Fibroblast of the aortic adventitia (primary cell): Measurements from ENCODE around the gene MYO5B. TPM values are rescaled to one million over a fixed set of nuclear protein-coding genes. Genes with fewer than 3 reads are reported as not detected.

ENCODE experiments used
- DNase-seq: peaks from one replicate; pipeline ENCODE4 v3.0.0-alpha.2; 2010; ENCODE audit warnings: low read depth
- H3K4me3 ChIP-seq: 2 replicates; pipeline ENCODE4 v1.5.1; 2011; ENCODE audit warnings: low read depth, mild to moderate bottlenecking, control low read depth, low read length, moderate library complexity
- CTCF ChIP-seq: IDR thresholded peaks from 2 replicates; pipeline ENCODE4 v1.5.1; 2011; ENCODE audit warnings: mild to moderate bottlenecking, low read length, control low read depth, inconsistent platforms; ENCODE audit not compliant: insufficient read depth
- total RNA-seq: library from RNA; depleted of rRNA; stranded (reverse); fragments of >200 nt; gene quantifications from 2 replicates; pipeline ENCODE4 v1.2.3, GENCODE V29; 2012; ENCODE audit warnings: low replicate concordance

The MYO5B gene
- total RNA-seq, 1 donor, result 0.09 TPM

- no peak for DNase-seq
- H3K4me3 ChIP-seq, result no peak overlapping the region
- TF ChIP-seq CTCF, result no peak
Measured at GRCh38 chr18:50167966-50168365, 27.0 kb downstream of the MYO5B start.

GRCh38 chr18:50166901-50167300 lies 28.0 kb downstream of the MYO5B start:
- DNase-seq, result no peak
- no peak for TF ChIP-seq CTCF
- H3K4me3 ChIP-seq, result no peak overlapping the region

DNA sequence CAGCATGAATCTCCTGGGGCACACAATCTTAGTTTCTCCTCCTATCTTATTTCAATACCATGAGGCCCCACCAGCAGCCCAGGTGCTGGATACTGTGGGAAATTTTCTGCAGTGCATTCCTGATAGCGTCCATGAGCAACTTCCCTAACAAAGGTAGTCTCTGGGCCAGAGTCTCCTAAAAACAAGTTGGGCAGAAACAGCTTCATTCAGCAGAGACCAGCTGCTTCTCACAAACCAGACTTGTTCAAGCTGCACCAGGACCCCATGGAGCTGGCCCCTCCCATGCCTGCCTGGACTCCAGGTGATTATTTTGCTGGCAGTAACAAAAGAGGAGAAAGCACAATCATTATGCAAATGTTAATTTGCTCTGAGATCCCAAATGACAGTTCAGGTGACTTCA lies 31.4 kb downstream of the MYO5B start:
- TF ChIP-seq CTCF, result no peak
- no peak overlapping the region for H3K4me3 ChIP-seq

GRCh38 chr18:50162486-50163304 lies 32.3 kb downstream of the MYO5B start:
- H3K4me3 ChIP-seq, result no peak overlapping the region
- no peak for TF ChIP-seq CTCF
- DNase-seq, result no peak

More for the DNA sequence above, 31.4 kb downstream of the MYO5B start:
- no peak for DNase-seq

DNA sequence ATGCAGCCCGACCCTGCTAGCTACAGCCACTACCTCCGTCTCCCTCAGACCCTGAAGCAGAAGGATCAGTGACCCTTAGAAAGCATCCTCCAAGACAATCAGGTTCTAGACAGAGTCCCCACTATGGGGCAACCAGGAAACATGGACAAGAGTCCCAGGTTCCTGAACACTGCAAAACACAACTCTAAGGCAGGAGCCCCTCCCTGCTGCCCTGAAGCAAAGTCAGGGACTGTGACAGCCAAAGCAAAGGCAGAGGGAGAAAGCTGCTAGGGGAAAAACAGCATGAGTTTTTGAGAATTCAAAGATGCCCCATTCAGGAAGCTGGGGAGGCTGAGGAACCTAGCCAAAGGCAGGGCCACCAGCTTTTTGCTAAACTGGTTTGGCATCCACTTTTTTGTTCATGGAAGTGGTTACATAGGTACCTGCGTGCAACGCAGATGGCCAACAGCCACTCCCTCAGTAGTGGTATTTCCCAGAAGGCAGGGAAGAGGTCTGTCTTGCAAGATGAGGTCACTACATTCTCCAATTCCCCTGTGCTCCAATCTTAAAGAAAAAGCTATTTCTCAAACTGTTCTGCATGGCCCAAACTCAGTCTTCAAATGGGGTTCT lies 33.2 kb downstream of the MYO5B start:
- H3K4me3 ChIP-seq, result no peak overlapping the region
- DNase-seq, result peak; percentile 5
- no peak for TF ChIP-seq CTCF

DNA sequence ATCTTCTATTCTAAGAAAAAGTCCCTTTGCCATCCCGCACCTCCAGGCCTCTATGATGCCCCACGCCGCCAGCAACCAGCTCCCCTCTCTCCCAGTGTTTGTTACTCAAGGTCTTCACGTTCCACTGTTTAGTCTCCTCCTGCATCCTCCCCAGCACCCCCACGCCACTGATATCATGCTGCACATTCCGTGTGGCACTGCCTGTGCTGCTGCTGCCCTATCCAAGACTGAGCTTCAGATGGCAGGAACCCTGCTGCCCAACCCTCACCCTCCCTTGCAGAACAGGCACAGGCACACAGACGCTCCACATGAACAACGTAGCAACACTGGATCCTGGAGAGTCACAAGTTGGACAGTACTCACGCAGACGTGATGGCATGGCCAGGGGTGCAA lies 35.3 kb downstream of the MYO5B start:
- no peak for DNase-seq
- H3K4me3 ChIP-seq, result no peak overlapping the region
- TF ChIP-seq CTCF, result no peak
